OCI-LY7 (cell line): ENCODE data around the gene DEPDC1B. TPM values are rescaled to one million over a fixed set of nuclear protein-coding genes. Genes with fewer than 3 reads are reported as not detected.

Experiments
- BruUV-seq: library from RNA; stranded (reverse); fragments of 400-500 nt; replicated peaks from 2 replicates; lab custom pipeline; 2021; lab: Mats Ljungman, UMichigan
- CTCF ChIA-PET: fragments of 300-600 bp; sonication (Branson Sonifier 250); formaldehyde crosslinking; loops from one replicate; lab custom pipeline; 2022; ENCODE audit warnings: antibody characterized with exemption; ENCODE audit not compliant: unreplicated experiment; lab: Charles Lee
- POLR2A ChIA-PET: fragments of 300-600 bp; sonication (Branson Sonifier 250); formaldehyde crosslinking; loops from one replicate; lab custom pipeline; 2022; ENCODE audit warnings: antibody characterized with exemption; lab: Charles Lee
- DNase-seq: peaks from one replicate; pipeline ENCODE4 v3.0.0-alpha.2; 2015; ENCODE audit warnings: low spot score
- H2AFZ ChIP-seq: fragments of 200-600 bp; sonication (generic), shearing (Covaris generic); 2 replicates; pipeline ENCODE4 v1.6.1; 2014; ENCODE audit warnings: mild to moderate bottlenecking, antibody characterized with exemption, low read length, moderate library complexity
- H3K27ac ChIP-seq: fragments of 200-600 bp; sonication (generic); 2 replicates; pipeline ENCODE4 v1.5.1; 2014; ENCODE audit warnings: mixed run types, low read depth, mild to moderate bottlenecking, moderate library complexity, low read length, inconsistent platforms; ENCODE audit not compliant: poor library complexity, severe bottlenecking
- H3K36me3 ChIP-seq: fragments of 200-600 bp; sonication (generic); 2 replicates; pipeline ENCODE4 v1.6.1; 2014; ENCODE audit warnings: mild to moderate bottlenecking, antibody characterized with exemption, low read length, moderate library complexity, mixed read lengths; ENCODE audit not compliant: insufficient read depth
- H3K4me1 ChIP-seq: fragments of 200-600 bp; sonication (generic); 2 replicates; pipeline ENCODE4 v1.5.1; 2014; ENCODE audit warnings: mild to moderate bottlenecking, low read length; ENCODE audit not compliant: insufficient read depth, poor library complexity, severe bottlenecking
- H3K4me2 ChIP-seq: fragments of 200-600 bp; sonication (generic); 2 replicates; pipeline ENCODE4 v1.6.1; 2014; ENCODE audit warnings: mild to moderate bottlenecking, low read length
- H3K4me3 ChIP-seq: fragments of 200-600 bp; sonication (generic); 2 replicates; pipeline ENCODE4 v1.5.1; 2014; ENCODE audit warnings: mild to moderate bottlenecking, low read depth, low read length; ENCODE audit not compliant: poor library complexity, severe bottlenecking
- H3K79me2 ChIP-seq: fragments of 200-600 bp; sonication (generic); 2 replicates; pipeline ENCODE4 v1.6.1; 2016; ENCODE audit warnings: low read depth, mild to moderate bottlenecking, low read length, moderate library complexity, mixed read lengths; ENCODE audit not compliant: insufficient read depth
- H3K9me2 ChIP-seq: fragments of 200-600 bp; sonication (generic); 2 replicates; pipeline ENCODE4 v1.6.1; 2016; ENCODE audit warnings: mild to moderate bottlenecking, low read length, mixed read lengths; ENCODE audit not compliant: insufficient read depth
- H3K9me3 ChIP-seq: fragments of 200-600 bp; sonication (generic); 2 replicates; pipeline ENCODE4 v1.6.1; 2014; ENCODE audit warnings: mild to moderate bottlenecking, mixed run types, low read length, mixed read lengths
- H4K20me1 ChIP-seq: fragments of 200-600 bp; sonication (generic); 2 replicates; pipeline ENCODE4 v1.6.1; 2014; ENCODE audit warnings: mild to moderate bottlenecking, antibody characterized with exemption, low read length, moderate library complexity, mixed read lengths; ENCODE audit not compliant: insufficient read depth
- EZH2phosphoT487 ChIP-seq: fragments of 200-600 bp; sonication (generic); IDR thresholded peaks from 2 replicates; pipeline ENCODE4 v1.6.1; 2018; ENCODE audit warnings: low read depth, borderline replicate concordance, mild to moderate bottlenecking, mixed run types, antibody characterized with exemption, low read length, moderate library complexity, mixed read lengths
- intact Hi-C: fragments of 100-400 bp; cut with micrococcal nuclease; formaldehyde crosslinking; loops from one replicate; pipeline ENCODE4 v1.10.0; 2022; ENCODE audit not compliant: unreplicated experiment
- total RNA-seq, 2 experiments: library from RNA; depleted of rRNA in 1 of 2; stranded (reverse); fragments of >200 nt in 1 of 2; shearing (Covaris generic) in 1 of 2; gene quantifications; 2 replicates each; pipeline ENCODE4 v1.2.3, GENCODE V29; 2014 to 2022
- TF ChIP-seq, protein P1 (sequence below): fragments of 200-600 bp; sonication (generic); conservative IDR thresholded peaks from 2 replicates; pipeline ENCODE4 v1.5.1; 2014; ENCODE audit warnings: mild to moderate bottlenecking, antibody characterized with exemption, low read length, moderate library complexity, mixed read lengths

Gene DEPDC1B
- total RNA-seq, 2 experiments from 2014 or later: 43.7 to 47.6 TPM

GRCh38 chr5:60648175-60648574, 51.8 kb downstream of the DEPDC1B start:
- DNase-seq: no peak
- no peaks in the 10 kb centered on the region for H3K4me1 ChIP-seq
- no peak overlapping the region for H3K4me2 ChIP-seq
- H3K79me2 ChIP-seq: peaks cover 10% of the 10 kb centered on the region; the same call in 1 of the 2 replicates
- intact Hi-C loops: loop anchor here (5.0 to 10.0 kb wide), 2 partner anchors 116 to 353 kb away; no protein-coding TSS in a partner anchor
- H2AFZ ChIP-seq: no peak overlapping the region
- peaks cover 34% of the 10 kb centered on the region for H3K36me3 ChIP-seq
- BruUV-seq: no TSS peak
- ChIA-PET POLR2A (interaction anchor here (0.6 kb wide), 1 partner anchor 298 kb away, joined by 3 read pairs; no protein-coding TSS in a partner anchor), CTCF (no interaction called here)
- H3K4me3 ChIP-seq: no peak overlapping the region
- H3K9me2 ChIP-seq: no peaks in the 10 kb centered on the region
- no peaks in the 10 kb centered on the region for H4K20me1 ChIP-seq
- H3K9me3 ChIP-seq: no peaks in the 10 kb centered on the region
- no peak overlapping the region for H3K27ac ChIP-seq
- TF ChIP-seq, protein P1, sequence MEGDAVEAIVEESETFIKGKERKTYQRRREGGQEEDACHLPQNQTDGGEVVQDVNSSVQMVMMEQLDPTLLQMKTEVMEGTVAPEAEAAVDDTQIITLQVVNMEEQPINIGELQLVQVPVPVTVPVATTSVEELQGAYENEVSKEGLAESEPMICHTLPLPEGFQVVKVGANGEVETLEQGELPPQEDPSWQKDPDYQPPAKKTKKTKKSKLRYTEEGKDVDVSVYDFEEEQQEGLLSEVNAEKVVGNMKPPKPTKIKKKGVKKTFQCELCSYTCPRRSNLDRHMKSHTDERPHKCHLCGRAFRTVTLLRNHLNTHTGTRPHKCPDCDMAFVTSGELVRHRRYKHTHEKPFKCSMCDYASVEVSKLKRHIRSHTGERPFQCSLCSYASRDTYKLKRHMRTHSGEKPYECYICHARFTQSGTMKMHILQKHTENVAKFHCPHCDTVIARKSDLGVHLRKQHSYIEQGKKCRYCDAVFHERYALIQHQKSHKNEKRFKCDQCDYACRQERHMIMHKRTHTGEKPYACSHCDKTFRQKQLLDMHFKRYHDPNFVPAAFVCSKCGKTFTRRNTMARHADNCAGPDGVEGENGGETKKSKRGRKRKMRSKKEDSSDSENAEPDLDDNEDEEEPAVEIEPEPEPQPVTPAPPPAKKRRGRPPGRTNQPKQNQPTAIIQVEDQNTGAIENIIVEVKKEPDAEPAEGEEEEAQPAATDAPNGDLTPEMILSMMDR: no peak
- TF ChIP-seq EZH2phosphoT487: no peak

DNA sequence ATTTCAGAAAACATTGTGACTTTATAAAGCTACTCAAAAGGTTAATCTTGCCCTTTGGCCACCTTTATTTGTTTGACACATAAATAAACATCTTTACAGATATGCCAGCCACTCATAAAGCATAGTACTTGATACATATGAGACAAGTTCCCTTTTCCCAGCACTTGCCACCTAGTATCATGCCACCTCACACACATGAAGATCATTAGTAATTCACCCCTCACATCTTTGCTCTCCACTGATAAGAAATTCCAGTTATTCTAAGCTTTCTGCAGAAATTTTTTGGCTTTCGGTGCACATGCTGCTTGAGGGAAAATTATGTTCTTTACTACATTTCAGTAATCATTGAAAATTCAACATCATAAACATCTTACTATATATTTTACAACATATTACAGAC, 59.1 kb downstream of the DEPDC1B start:
- CTCF ChIA-PET: no interaction called here
- no peak for DNase-seq
- Histone ChIP-seq H3K4me3 (no peak overlapping the region), H3K27ac (no peak overlapping the region), H2AFZ (no peak overlapping the region), H3K4me1 (no peaks in the 10 kb centered on the region), H3K36me3 (peaks cover 82% of the 10 kb centered on the region), H3K79me2 (no peaks in the 10 kb centered on the region), H3K4me2 (no peak overlapping the region), H3K9me3 (no peaks in the 10 kb centered on the region), H4K20me1 (no peaks in the 10 kb centered on the region), H3K9me2 (no peaks in the 10 kb centered on the region)
- POLR2A ChIA-PET: no interaction called here
- intact Hi-C loops: loop anchor here (10.0 kb wide), 1 partner anchor 346 kb away; no protein-coding TSS in a partner anchor
- no TSS peak for BruUV-seq
- TF ChIP-seq EZH2phosphoT487: no peak
- TF ChIP-seq, protein P1: no peak

DNA sequence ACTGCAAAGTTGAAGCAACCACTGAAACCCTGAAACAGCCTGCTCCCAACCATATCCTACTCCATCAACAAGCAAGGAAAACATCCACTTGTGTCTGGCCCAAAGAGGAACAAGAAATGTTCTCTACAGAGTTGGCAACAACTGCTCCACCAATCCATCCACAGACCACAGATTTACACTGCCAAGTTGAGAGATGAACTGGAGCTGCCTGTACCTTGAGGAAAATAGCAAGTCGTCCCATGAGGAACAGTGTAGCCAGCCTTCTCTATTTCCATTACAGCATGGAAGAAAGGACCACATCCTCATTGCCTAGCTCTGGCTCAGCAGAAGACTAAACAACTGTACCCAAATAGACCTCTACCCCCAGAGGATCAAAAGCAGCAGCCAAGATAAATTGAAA, 60.4 kb downstream of the DEPDC1B start:
- no peaks in the 10 kb centered on the region for H3K9me2 ChIP-seq
- no peak for TF ChIP-seq EZH2phosphoT487
- TF ChIP-seq, protein P1: no peak
- POLR2A ChIA-PET: interaction anchor here (0.5 to 1.1 kb wide), 2 partner anchors 12 to 369 kb away, joined by 3 read pairs; no protein-coding TSS in a partner anchor
- no peaks in the 10 kb centered on the region for H3K9me3 ChIP-seq
- CTCF ChIA-PET: no interaction called here
- no peak overlapping the region for H3K27ac ChIP-seq
- peaks cover 78% of the 10 kb centered on the region for H3K36me3 ChIP-seq
- intact Hi-C loops: no loop called here
- DNase-seq: no peak
- H4K20me1 ChIP-seq: no peaks in the 10 kb centered on the region
- H3K4me3 ChIP-seq: no peak overlapping the region
- BruUV-seq: no TSS peak
- H3K4me2 ChIP-seq: no peak overlapping the region
- H3K4me1 ChIP-seq: no peaks in the 10 kb centered on the region
- H3K79me2 ChIP-seq: no peaks in the 10 kb centered on the region
- H2AFZ ChIP-seq: no peak overlapping the region
